HFF-Myc (cell line): Measurements from ENCODE around the gene TBX18.

Experiments used
- DNase-seq: peaks from one replicate; pipeline ENCODE4 v3.0.0-alpha.2; 2011; ENCODE audit warnings: low read depth; ENCODE audit errors: extremely low read depth
- H3K4me3 ChIP-seq: replicated peaks from 2 replicates; pipeline ENCODE4 v1.5.1; 2011; ENCODE audit warnings: low read depth, mild to moderate bottlenecking, control low read depth, low read length
- CTCF ChIP-seq: IDR thresholded peaks from 2 replicates; pipeline ENCODE4 v1.5.1; 2012; ENCODE audit warnings: mild to moderate bottlenecking, low read depth, low read length, control low read depth; ENCODE audit errors: missing control alignments

Gene TBX18

GRCh38 chr6:84653027-84653551 lies 111.3 kb downstream of the TBX18 start:
- no peak overlapping the region for H3K4me3 ChIP-seq
- TF ChIP-seq CTCF, result no peak
- DNase-seq, result no peak

- H3K4me3 ChIP-seq, result no peak overlapping the region
- DNase-seq, result peak; percentile 80
- no peak for TF ChIP-seq CTCF
These were observed 111.9 kb downstream of the TBX18 start for GRCh38 chr6:84652356-84653026.

- no peak overlapping the region for H3K4me3 ChIP-seq
- no peak for DNase-seq
- no peak for TF ChIP-seq CTCF
These were observed 112.8 kb downstream of the TBX18 start for GRCh38 chr6:84651583-84651982.

- DNase-seq, result no peak
- TF ChIP-seq CTCF, result no peak
- H3K4me3 ChIP-seq, result no peak overlapping the region
These were observed 116.0 kb downstream of the TBX18 start for GRCh38 chr6:84648444-84648843.

- no peak for TF ChIP-seq CTCF
These were observed 118.7 kb downstream of the TBX18 start for GRCh38 chr6:84645563-84646266.

GRCh38 chr6:84645000-84645399 lies 119.4 kb downstream of the TBX18 start:
- no peak for DNase-seq
- H3K4me3 ChIP-seq, result no peak overlapping the region
- no peak for TF ChIP-seq CTCF

More at GRCh38 chr6:84645563-84646266, 118.7 kb downstream of the TBX18 start:
- H3K4me3 ChIP-seq, result no peak overlapping the region
- peak; percentile 60 for DNase-seq
